Ishikawa (cell line): ENCODE measurements around the gene MEI4.

Experiments
- CEBPB ChIP-seq: IDR thresholded peaks from 2 replicates; pipeline ENCODE4 v1.6.1; 2012
- CREB1 ChIP-seq: IDR thresholded peaks from 2 replicates; pipeline ENCODE4 v1.6.1; 2012; ENCODE audit warnings: low read depth
- EGR1 ChIP-seq: IDR thresholded peaks from 2 replicates; pipeline ENCODE4 v1.6.1; 2012
- EP300 ChIP-seq: IDR thresholded peaks from 2 replicates; pipeline ENCODE4 v1.6.1; 2012; ENCODE audit warnings: borderline replicate concordance
- FOXM1 ChIP-seq: IDR thresholded peaks from 2 replicates; pipeline ENCODE4 v1.6.1; 2012; ENCODE audit warnings: low read depth, borderline replicate concordance
- MAX ChIP-seq: IDR thresholded peaks from 2 replicates; pipeline ENCODE4 v1.6.1; 2012
- NFIC ChIP-seq: IDR thresholded peaks from 2 replicates; pipeline ENCODE4 v1.6.1; 2012
- RAD21 ChIP-seq: IDR thresholded peaks from 2 replicates; pipeline ENCODE4 v1.6.1; 2012; ENCODE audit warnings: low read depth
- REST ChIP-seq: IDR thresholded peaks from 2 replicates; pipeline ENCODE4 v1.6.1; 2012; ENCODE audit warnings: low read depth, mild to moderate bottlenecking
- TAF1 ChIP-seq: IDR thresholded peaks from 2 replicates; pipeline ENCODE4 v1.6.1; 2012; ENCODE audit warnings: low read depth, mild to moderate bottlenecking
- TCF12 ChIP-seq: IDR thresholded peaks from 2 replicates; pipeline ENCODE4 v1.6.1; 2012; ENCODE audit warnings: low read depth
- TEAD4 ChIP-seq: IDR thresholded peaks from 2 replicates; pipeline ENCODE4 v1.6.1; 2012
- YY1 ChIP-seq: IDR thresholded peaks from 2 replicates; pipeline ENCODE4 v1.6.1; 2012; ENCODE audit warnings: low read depth
- ZBTB7A ChIP-seq: IDR thresholded peaks from 2 replicates; pipeline ENCODE4 v1.6.1; 2012; ENCODE audit warnings: low read depth

- no peak for TF ChIP-seq REST
- TF ChIP-seq RAD21 = no peak
- no peak for TF ChIP-seq NFIC
- no peak for TF ChIP-seq TAF1
- TF ChIP-seq YY1 = no peak
- TF ChIP-seq MAX = no peak
- no peak for TF ChIP-seq TCF12
- TF ChIP-seq EP300 = no peak
- TF ChIP-seq ZBTB7A = no peak
- TF ChIP-seq CREB1 = no peak
- no peak for TF ChIP-seq FOXM1
- TF ChIP-seq CEBPB = no peak
- no peak for TF ChIP-seq EGR1
- no peak for TF ChIP-seq TEAD4
Measured at GRCh38 chr6:77839292-77839691, 186.5 kb downstream of the MEI4 start.
